ENCODE data around the gene CHST10.
"Not testable (repeated sequence)": the region's sequence is repeated elsewhere in the genome, so short reads cannot be mapped to it uniquely, and the experiment has no call there.

The CHST10 gene

DNA sequence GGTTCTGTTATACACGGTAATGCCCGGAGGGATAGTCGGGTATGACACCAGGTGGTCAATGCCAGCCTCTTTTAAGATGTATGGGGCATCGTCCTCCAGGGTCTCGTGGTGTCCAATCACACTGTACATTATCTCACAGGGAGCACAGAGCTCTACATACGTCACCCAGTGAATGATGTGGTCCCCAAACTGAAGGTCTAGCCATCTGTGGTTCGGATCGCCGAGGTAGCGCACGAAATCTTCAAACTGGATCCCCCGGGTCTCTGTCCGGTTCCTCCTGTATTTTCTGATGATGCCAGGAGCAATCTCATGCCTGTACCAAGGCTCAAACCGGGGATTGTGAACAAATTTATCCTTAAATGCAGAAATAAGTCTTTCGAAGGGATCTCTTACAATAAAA, 24.1 kb downstream of the CHST10 start:
- no peak for DNase-seq (ENCODE audit: low read depth)

DNA sequence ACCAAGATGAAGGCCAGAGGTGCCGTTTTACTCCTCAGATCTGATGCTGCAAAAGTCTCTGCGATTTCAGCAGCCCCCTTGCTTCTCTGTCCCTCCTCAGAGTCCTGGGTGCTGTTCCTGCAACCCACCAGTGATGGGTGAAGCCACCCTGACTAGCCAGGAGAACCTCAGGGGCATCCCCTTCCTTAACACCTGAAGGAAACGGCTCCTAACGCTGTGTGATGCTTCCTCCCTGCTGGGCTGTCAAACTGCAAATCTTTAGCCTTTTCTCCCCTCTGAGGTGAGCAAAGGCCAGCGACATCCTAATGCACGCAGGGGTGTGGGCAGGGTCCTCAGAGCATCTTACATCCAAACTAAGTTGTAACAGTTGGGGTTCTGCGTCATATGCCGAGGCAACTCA, 24.8 kb downstream of the CHST10 start:
- no peak for DNase-seq (ENCODE audit: low read depth)

DNA sequence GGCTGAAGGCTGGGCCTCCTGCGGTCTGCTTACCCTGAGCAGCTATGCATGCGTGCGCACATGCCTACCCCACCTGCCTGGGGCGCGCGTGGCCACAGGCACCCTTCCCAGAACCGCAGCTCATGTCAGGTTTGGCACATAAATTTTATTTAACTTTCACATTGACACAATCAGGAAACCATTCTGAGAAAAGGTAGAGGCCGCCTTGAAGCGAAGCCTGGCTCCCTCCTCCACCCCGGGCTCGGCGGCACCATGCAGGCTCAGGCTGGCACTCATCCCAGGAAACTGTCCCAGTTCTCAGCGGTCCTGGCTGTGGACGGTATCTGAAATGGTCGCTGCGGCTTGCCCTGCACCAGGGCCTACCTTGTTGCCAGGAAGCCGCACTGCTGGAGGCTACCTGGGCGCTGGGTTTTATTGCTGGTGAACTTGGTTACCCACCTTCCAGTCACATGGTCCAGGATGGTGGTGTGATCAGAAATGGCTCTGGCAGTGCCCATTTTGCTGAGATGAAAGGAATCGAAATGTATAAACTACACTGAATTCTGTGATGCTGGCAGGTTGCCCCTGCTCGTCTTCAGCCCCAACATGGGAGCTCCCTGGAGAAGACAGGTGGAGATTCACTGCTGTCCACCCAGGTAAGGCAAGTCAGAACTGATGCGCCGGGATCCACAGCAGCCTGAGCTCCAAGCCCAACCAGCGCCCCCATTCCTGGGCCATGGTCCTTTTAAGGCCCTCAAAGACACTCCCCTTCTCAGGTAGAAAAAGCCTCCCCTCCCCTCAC, 25.5 kb downstream of the CHST10 start:
- no peak for DNase-seq (ENCODE audit: low read depth)

DNA sequence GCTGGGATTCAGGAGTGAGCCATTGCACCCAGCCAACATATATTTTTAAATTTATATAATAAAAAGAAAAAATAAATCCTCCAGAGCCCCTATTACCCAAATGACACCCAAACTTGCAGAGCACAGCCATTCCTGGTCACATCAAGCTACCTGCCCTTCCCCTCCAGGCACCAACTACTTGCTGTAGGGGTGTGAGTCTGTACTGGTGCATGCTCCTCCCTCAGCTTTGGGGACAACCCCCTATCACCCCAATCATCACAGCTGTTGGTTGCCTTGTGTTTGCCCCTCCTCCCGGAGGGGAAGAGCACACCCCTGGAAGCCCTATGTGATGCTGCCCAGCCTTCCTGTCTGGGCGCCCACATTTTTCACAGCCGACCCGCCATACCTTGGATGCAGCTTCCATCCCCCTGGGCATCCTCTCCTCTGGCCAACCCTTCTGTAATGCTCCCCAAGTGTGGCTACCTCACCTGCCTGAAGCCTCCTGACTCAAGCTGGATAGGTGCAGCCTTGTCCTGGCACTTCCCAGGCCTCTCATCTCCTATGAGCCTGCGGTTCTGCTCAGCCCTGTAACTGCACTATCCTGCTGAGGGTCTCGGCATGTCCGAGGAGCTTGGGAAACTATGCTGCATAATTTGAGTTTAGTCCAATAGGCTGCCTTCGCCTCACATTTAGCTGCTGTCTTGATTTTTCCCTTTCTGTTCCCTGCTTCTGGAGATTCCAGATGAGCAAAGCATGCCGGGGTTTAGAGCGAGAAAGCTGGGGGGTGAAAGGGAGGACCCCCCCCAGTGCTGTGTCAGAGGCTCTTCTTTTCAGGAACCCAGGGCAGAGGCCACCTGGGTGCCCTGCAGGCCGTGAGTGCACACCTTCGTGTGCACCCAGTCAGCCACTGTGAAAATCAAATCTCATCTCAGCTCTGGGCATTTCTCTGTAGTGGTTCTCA, 27.2 kb downstream of the CHST10 start:
- DNase-seq (ENCODE audit: low read depth), result no peak

DNA sequence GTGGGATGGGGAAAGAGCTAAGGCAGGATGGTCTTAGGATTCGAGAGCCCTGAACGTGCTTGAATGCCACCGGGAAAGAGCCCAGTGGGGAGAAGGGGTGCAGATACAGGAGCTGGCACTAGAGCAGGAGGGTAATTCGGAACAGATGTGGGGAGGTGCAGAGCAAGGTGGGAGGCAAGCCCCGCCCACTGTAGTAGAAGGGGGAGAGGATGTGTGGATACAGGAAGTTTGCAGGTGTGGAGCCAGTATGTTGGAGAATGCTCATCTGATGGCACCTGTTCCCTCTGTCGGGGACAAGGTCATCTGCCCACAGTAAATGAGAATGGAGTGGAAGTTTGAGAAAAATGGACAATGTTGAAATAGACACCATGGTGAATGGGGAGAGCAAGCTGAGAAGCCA, 28.8 kb downstream of the CHST10 start:
- DNase-seq (ENCODE audit: low read depth), result no peak

DNA sequence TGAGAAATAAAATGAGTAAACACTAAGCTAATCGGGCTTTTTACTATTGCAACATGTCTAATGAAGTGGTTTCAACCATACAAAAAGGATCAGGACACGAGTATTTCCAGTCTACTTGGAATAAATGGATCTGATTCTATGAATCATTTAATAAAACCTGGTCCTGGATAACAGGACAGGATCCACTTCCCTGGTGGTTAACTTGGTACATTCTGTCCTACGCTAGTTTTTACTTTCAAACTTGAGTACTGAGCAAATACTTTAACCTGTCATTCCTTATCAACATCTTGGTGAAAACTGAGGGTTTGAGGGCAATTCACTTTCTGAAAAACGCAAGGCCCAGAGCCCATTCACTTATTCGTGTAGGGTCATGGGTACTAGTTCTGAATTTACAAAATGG, 33.5 kb downstream of the CHST10 start:
- DNase-seq (ENCODE audit: low read depth), result no peak

DNA sequence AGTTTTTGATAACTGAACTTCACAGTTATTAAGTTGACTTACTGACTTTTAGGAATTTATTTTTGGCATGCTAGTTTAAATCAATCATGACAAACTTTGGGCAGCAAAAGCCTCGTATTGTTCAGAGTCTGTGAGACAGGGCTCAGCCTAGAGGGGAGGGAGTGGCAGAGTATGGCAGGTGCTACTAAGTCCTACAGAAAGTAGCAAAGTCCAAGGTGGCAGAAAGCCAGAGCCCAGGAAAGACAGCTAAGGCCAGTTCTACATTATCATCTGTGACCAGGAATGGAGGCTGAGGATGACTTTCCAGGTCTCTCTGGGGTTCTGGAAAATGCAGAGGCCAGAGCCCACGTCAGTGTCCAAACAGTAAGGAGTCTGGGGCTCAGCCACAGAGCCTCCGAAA, 34.2 kb downstream of the CHST10 start:
- DNase-seq (ENCODE audit: low read depth), result no peak

DNA sequence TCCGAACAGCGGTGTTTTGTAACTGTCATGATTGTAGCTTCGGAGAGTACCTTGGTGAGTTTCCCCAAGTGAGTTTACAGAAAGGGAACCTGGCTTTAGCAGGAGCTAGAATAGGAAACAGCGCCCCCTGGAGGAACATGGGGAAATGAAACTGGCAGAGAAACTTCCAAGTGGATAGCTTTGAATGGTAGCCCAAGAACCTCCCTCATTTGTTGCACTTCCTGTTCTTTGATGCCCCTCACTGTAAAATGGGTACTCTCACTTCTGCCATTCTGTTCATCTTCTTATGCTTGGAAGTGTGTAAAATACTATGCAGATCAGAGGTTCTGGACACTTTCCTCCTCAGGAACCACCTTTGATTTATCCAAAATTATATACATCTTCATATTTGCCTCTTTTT, 36.2 kb downstream of the CHST10 start:
- DNase-seq (ENCODE audit: low read depth), result peak; percentile 12

DNA sequence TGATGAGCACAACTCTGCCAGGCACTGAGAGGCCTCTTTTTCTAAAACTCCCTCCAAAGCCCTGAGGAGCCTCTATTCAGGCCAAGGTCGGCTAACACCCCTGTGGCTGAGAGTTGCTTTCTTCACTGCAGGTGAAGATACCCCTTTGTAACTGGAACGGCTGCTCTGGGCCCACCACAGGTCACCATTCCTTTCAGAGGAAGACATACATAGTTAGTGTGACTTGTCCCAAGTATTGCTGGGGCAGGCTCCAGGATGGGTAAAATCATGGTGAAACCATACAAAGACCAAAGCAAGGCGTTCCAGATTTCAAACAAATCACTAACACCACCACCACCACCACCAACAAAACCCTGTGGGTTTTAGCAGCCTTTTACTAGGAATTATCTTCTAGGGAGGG, 36.8 kb downstream of the CHST10 start:
- no peak for DNase-seq (ENCODE audit: low read depth)

DNA sequence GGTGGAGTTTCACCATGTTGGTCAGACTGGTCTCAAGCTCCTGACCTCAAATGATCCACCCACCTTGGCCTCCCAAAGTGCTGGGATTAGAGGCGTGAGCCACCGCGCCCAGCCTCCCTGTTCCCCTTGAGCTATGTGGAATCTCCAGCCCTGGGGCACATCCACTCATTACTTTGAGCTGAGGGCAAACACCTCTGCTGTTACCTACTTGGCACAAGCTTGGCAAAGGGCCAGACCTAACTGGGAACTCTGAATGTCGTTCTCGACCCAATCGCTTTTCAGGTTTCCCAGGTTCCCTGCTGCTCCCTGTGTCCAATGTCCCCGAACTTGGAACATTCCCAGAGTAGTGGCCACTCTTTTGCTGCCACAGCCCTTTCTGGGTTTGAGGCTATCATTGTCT, 40.6 kb downstream of the CHST10 start:
- no peak for DNase-seq (ENCODE audit: low read depth)

DNA sequence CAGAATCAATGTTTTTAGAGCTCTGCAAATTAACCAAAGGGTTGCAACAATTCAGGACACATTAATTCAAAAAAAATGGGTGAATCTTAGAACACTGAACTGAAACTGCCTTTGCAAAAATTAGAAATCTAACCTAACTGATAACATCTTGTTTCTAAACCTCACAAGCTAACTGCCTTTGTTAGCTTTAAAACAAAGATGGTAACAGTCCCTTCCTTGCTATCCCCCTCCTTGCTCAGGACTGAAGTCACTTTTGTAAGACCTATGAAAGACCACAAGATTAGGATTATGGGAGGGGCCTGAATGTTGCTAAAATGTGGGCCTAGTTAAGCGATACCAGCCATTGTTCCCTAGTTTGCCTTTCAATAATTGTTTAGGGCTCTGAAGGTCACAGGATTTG, 50.3 kb downstream of the CHST10 start:
- no peak for DNase-seq (ENCODE audit: low read depth)

DNA sequence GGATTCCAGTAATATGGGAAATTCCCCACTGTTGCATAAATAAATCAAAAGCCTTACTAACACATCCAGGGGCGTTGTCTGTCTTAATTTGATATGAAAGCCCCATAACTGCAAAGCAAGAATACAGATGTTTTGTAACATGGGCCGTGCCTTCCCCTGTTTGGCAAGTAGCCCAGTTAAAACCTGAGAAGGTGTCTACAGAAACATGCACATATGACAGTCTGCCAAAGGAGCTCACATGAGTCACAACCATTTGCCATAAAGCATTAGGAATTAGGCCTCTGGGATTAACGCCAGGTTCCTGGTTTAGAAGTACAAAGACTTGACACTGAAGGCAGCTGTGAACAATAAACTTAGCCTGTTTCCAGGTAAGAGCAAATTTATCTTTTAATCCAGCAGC, 52.0 kb downstream of the CHST10 start:
- DNase-seq (ENCODE audit: low read depth), result peak; percentile 22

DNA sequence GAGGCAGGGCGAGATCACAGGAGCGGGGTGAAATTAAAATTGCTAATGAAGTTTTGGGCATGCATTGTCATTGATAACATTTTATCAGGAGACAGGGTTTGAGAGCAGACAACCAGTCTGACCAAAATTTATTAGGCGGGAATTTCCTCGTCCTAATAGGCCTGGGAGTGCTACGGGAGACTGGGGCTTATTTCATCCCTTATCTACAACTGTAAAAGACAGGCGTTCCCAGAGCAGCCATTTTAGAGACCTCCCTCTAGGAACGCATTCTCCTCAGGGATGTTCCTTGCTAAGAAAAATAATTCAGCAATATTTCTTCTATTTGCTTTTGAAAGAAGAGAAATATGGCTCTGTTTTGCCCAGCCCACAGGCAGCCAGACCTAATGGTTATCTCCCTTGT, 55.2 kb downstream of the CHST10 start:
- DNase-seq (ENCODE audit: low read depth), result not testable (repeated sequence)

DNA sequence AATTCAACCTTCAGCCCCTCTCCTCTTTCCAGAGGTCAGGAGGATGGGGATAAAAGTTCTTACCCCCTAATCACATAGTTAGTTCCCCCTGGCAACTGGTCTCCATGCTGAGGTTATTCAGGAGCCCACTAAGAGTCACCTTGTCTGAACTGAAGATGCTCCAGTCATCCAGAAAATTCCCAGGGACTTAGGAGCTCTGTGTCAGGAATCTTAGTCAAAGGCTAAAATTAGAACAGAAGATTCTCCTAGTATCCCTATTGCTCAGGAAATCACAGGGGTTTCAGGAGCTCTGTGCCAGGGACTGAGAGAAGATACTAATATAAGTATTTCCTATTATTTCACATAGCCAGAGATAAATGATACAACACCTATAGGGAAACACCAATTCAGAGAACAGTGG, 57.9 kb downstream of the CHST10 start:
- DNase-seq (ENCODE audit: low read depth), result no peak

DNA sequence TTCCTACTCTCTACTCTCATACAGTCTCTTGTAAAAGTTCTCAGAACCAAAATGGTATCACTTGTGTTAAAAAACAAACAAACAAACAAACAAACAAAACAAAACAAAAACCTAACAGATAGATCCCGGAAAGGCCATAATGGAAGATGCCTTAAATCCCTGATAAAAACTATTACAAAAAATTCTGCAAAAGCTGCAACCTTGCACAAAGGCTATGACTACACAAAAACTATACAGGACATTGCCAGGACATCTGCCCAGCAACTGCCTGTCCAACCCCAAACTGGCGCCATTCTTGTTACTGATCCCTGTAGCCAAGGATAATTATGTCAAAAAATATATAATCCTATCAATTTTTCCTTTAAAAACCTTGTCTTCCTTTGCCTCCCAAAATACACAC, 58.9 kb downstream of the CHST10 start:
- DNase-seq (ENCODE audit: low read depth), result no peak

DNA sequence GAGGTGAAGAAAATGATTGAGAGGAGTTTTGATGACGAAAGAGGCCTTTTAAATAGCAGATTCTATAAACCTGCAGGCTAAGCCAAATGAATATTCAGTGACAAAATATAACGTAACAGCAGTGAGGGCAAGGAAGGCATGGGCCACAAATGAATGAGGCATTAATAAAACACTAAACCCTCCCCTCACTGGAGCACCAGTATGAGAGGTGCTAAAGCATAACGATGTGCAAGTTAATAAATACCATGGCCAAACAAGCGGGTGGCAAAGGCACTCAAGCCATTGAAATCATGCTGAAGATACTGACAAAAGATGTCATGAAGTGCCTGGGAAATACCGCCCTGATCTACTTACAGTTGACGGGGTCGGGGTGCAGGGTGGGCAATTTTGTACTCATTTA, 64.9 kb downstream of the CHST10 start:
- no peak for DNase-seq (ENCODE audit: low read depth)

DNA sequence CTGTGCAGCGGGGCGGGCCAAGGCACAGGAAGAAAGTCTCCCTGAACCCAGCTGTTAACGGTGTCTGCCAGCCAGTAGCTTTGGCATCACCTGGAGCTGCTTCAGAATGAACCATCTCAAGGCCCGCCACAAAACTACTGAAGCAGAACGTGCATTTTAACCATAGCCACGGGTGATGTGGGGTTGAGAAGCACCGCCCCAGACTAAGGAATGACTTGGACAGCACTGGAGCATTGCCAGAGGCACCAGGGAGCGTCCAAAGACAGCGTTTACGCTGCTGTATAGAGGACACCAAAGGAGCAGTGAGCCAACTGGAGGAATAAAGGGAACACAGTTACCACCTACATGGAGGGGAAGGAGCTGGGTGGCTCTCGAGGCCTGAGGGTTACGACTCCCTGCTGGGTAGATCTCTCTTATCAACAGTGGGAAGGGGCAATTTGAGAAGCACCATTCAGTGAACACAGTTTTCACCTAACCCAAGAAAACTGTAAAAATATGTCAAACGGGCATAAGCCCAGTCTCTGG, 66.7 kb downstream of the CHST10 start:
- DNase-seq (ENCODE audit: low read depth), result no peak

DNA sequence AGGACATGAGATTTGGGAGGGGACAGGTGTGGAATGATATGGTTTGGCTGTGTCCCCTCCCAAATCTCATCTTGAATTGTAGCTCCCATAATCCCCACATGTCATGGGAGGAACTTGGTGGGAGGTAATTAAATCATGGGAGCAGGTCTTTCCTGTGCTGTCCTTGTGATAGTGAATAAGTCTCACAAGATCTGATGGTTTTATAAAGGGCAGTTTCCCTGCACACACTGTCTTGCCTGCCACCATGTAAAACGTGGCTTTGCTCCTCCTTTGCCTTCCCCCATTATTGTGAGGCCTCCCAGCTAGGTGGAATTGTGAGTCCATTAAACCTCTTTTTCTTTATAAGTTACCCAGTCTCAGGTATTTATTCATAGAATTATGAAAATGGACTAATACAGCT, 72.3 kb downstream of the CHST10 start:
- not testable (repeated sequence) for DNase-seq (ENCODE audit: low read depth)

DNA sequence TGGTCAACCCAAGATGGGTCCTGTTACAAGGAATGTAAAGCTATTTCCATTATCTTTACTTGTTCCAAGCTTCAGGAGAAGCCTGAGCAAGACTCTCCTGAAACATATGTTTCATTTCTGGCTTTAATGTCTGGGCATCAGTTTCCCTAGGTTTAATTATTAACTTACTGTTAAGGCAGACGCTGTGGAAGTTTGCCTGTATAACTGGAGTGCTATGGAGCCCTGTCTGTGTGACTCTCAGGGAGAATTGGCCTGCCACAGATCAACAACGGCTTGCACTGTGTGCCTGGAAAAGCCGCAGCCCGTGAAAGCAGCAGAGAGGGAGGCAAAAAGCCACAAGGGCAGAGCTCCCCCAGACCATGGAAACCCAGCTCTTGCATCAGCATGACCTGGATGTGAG, 73.0 kb downstream of the CHST10 start:
- no peak for DNase-seq (ENCODE audit: low read depth)

DNA sequence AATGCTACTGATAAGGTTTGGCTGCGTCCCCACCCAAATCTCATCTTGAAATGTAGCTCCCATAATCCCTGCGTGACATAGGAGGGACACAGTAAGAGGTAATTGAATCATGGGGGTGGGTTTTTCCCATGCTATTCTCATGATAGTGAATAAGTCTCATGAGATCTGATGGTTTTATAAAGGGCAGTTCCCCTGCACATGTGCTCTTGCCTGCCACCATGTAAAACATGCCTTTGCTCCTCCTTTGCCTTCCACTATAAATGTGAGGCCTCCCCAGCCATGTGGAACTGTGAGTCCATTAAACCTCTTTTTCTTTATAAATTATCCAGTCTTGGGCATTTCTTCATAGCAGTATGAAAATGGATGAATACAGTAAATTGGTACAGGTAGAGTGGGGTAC, 75.0 kb downstream of the CHST10 start:
- DNase-seq (ENCODE audit: low read depth), result not testable (repeated sequence)

All from GM04503 (cell line).